Endothelial cell of umbilical vein (primary cell): ENCODE data around the gene LRSAM1. TPM values are rescaled to one million over a fixed set of nuclear protein-coding genes. Genes with fewer than 3 reads are reported as not detected.

Experiments
- BruUV-seq: library from RNA; stranded (reverse); fragments of 400-500 nt; replicated peaks from 2 replicates; lab custom pipeline; 2021; lab: Mats Ljungman, UMichigan
- CTCF ChIA-PET: fragments of 300-600, 350-600 bp; sonication (Branson Sonifier 250); formaldehyde crosslinking; loops from one replicate; lab custom pipeline; 2021; ENCODE audit warnings: antibody characterized with exemption, inconsistent platforms; lab: Charles Lee
- POLR2A ChIA-PET: fragments of 300-600, 350-600 bp; sonication (Branson Sonifier 250); formaldehyde crosslinking; loops from one replicate; lab custom pipeline; 2021; ENCODE audit warnings: antibody characterized with exemption, inconsistent platforms; lab: Charles Lee
- DNase-seq: peaks from one replicate; pipeline ENCODE4 v3.0.0-alpha.2; 2011; ENCODE audit warnings: low read depth, low spot score
- FAIRE-seq: peaks from 2 replicates; lab custom pipeline; 2011; peaks lifted over from hg19 to GRCh38; lab: Jason Lieb, UNC
- H2AFZ ChIP-seq: 2 replicates; pipeline ENCODE4 v1.6.0; 2012; ENCODE audit warnings: low read depth, low read length, control low read depth, inconsistent platforms
- H3K27ac ChIP-seq: 2 replicates; pipeline ENCODE4 v1.5.1; 2011; ENCODE audit warnings: low read depth, mild to moderate bottlenecking, control low read depth, low read length, moderate library complexity; ENCODE audit not compliant: insufficient read depth
- H3K27me3 ChIP-seq, 2 experiments: 2 replicates each; pipeline versions ENCODE4 v1.6.0 to v1.6.1; 2011; ENCODE audit warnings: low read length in 2 of 2, mixed read lengths in 1 of 2; ENCODE audit not compliant: control insufficient read depth in 2 of 2, insufficient read depth in 2 of 2
- H3K36me3 ChIP-seq, 2 experiments: 2 replicates in 1 of 2; 3 replicates in 1 of 2; pipeline ENCODE4 v1.5.1; 2011; ENCODE audit warnings: low read length in 2 of 2, mild to moderate bottlenecking in 1 of 2, moderate library complexity in 1 of 2; ENCODE audit not compliant: control insufficient read depth in 2 of 2, insufficient read depth in 2 of 2; ENCODE audit errors: extremely low read depth in 1 of 2
- H3K4me1 ChIP-seq: 3 replicates; pipeline ENCODE4 v1.5.1; 2011; ENCODE audit warnings: mild to moderate bottlenecking, low read length; ENCODE audit not compliant: control insufficient read depth, insufficient read depth; ENCODE audit errors: extremely low read depth
- H3K4me2 ChIP-seq: 2 replicates; pipeline ENCODE4 v1.6.1; 2011; ENCODE audit warnings: low read length, control low read depth, mixed read lengths; ENCODE audit not compliant: insufficient read depth
- H3K4me3 ChIP-seq, 3 experiments: fragments of 200-600 bp in 1 of 3; sonication (generic), shearing (Covaris generic) in 1 of 3; replicated peaks in 1 of 3; 2 replicates each; pipeline ENCODE4 v1.5.1; 2011 to 2016; ENCODE audit warnings: control low read depth in 3 of 3, low read length in 3 of 3, mild to moderate bottlenecking in 2 of 3, inconsistent platforms in 1 of 3, low read depth in 1 of 3, moderate library complexity in 1 of 3; ENCODE audit not compliant: insufficient read depth in 1 of 3
- H3K79me2 ChIP-seq: 2 replicates; pipeline ENCODE4 v1.6.0; 2012; ENCODE audit warnings: low read length, inconsistent platforms; ENCODE audit not compliant: control insufficient read depth, insufficient read depth
- H3K9ac ChIP-seq: replicated peaks from 2 replicates; pipeline ENCODE3; 2011; ENCODE audit warnings: low read length, control low read depth; ENCODE audit not compliant: insufficient read depth; ENCODE audit errors: extremely low read depth
- H3K9me1 ChIP-seq: replicated peaks from 3 replicates; pipeline ENCODE4 v1.6.0; 2011; ENCODE audit warnings: mild to moderate bottlenecking, low read length; ENCODE audit not compliant: control insufficient read depth, insufficient read depth; ENCODE audit errors: extremely low read depth
- H3K9me3 ChIP-seq: replicated peaks from 2 replicates; pipeline ENCODE4 v1.5.1; 2012; ENCODE audit warnings: low read length, inconsistent platforms; ENCODE audit not compliant: control insufficient read depth, insufficient read depth
- H4K20me1 ChIP-seq: replicated peaks from 2 replicates; pipeline ENCODE3; 2011; ENCODE audit warnings: mild to moderate bottlenecking, low read length; ENCODE audit not compliant: control insufficient read depth, insufficient read depth; ENCODE audit errors: extremely low read depth
- EZH2 ChIP-seq: IDR thresholded peaks from 2 replicates; pipeline ENCODE4 v1.6.1; 2012; ENCODE audit warnings: borderline replicate concordance, low read depth, mild to moderate bottlenecking, moderate library complexity, low read length, inconsistent platforms; ENCODE audit not compliant: severe bottlenecking
- FOS ChIP-seq: IDR thresholded peaks from 2 replicates; pipeline ENCODE4 v1.6.1; 2011; ENCODE audit warnings: mild to moderate bottlenecking, low read length, moderate library complexity, borderline replicate concordance; ENCODE audit not compliant: insufficient read depth
- JUN ChIP-seq: IDR thresholded peaks from 2 replicates; pipeline ENCODE4 v1.6.1; 2011; ENCODE audit warnings: borderline replicate concordance, low read depth; ENCODE audit not compliant: insufficient read length, insufficient read depth
- MYC ChIP-seq: IDR thresholded peaks from one replicate; pipeline ENCODE4 v1.6.1; 2011; ENCODE audit warnings: mild to moderate bottlenecking, low read depth, low read length
- POLR2A ChIP-seq: IDR thresholded peaks from 2 replicates; pipeline ENCODE4 v1.6.1; 2012; ENCODE audit warnings: low read depth, mild to moderate bottlenecking, control low read depth, low read length
- dilution Hi-C: fragments of 300-500 bp; cut with MboI; formaldehyde crosslinking; loops from one replicate; pipeline ENCODE4 v1.15.0; 2019; ENCODE audit warnings: low sequenced_read_pairs; ENCODE audit not compliant: extremely low pct_ligation_motif_present
- intact Hi-C: fragments of 100-400 bp; cut with micrococcal nuclease; formaldehyde crosslinking; loops from one replicate; pipeline ENCODE4 v1.10.0; 2022
- polyA plus RNA-seq, 4 experiments: library from polyadenylated mRNA; depleted of rRNA in 3 of 4; stranded (reverse) in 3 of 4; unstranded in 1 of 4; fragments of >200 nt; gene quantifications; 2 replicates each; pipeline versions ENCODE4 v1.2.1 to v1.2.3, GENCODE V29; 2011 to 2012; ENCODE audit warnings: missing spikeins in 1 of 4
- total RNA-seq: library from RNA; stranded (reverse); gene quantifications from 2 replicates; pipeline ENCODE4 v1.2.3, GENCODE V29; 2021
- TF ChIP-seq, protein P1 (sequence below): IDR thresholded peaks from 2 replicates; pipeline ENCODE4 v1.6.1; 2011; ENCODE audit not compliant: insufficient read depth, insufficient read length

The LRSAM1 gene
- total and polyA plus RNA-seq, 2 donors (not counting 3 experiments of a cell fraction or from before 2014, with no cell fraction given): 10.8 to 18.9 TPM

DNA sequence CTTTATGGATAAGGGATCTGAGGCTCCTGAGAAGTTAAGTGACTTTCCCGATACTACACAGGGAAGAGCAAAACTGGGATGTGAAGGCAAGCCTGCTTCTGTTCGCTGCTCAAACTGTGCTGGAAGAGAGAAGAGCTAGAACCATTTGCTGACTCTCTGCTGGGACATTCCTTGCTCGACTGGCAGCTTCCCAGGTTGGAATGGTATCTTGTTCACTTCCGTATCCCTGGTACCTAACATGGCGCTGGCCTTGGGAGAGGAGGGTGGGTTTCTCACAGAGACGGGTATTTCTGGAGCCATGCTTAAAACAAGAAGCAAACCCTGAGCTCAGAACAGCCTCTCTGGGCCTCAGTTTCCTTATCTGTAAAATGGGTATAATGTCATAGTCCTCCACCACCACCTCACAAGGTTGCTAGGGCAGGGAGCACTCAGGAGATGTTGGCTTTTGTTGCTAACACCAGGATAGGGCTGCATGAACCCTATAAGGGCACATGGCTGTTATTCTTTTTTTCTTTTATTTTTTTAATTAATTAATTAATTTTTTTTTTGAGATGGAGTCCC, 92.7 kb downstream of the LRSAM1 start:
- ChIA-PET CTCF (interaction anchor here (0.7 to 2.3 kb wide), 4 partner anchors 12 to 191 kb away, joined by 3 to 9 read pairs (median 4); partner anchors contain the start of gene TOR2A), POLR2A (no interaction called here)
- Histone ChIP-seq H3K9ac (no peak overlapping the region), H3K9me3 (no peaks in the 10 kb centered on the region), H4K20me1 (no peaks in the 10 kb centered on the region), H3K4me3 (no peak overlapping the region), H3K36me3 (peaks cover 0 to 5% of the 10 kb centered on the region in 2 experiments), H3K79me2 (peaks cover 96% of the 10 kb centered on the region), H3K27ac (no peak overlapping the region), H3K4me2 (no peak overlapping the region), H3K27me3 (no peaks in the 10 kb centered on the region), H3K4me1 (peaks cover 50% of the 10 kb centered on the region), H3K9me1 (no peaks in the 10 kb centered on the region), H2AFZ (no peak overlapping the region)
- intact Hi-C loops (no loop called here), dilution Hi-C loops (no loop called here)
- DNase-seq (no peak), FAIRE-seq (peak; percentile 4)
- BruUV-seq: no TSS peak
- TF ChIP-seq POLR2A: no peak
- TF ChIP-seq JUN: no peak
- TF ChIP-seq EZH2: no peak
- no peak for TF ChIP-seq MYC
- TF ChIP-seq, protein P1, sequence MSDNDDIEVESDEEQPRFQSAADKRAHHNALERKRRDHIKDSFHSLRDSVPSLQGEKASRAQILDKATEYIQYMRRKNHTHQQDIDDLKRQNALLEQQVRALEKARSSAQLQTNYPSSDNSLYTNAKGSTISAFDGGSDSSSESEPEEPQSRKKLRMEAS: no peak
- TF ChIP-seq FOS: no peak
